Endothelial cell (in vitro differentiated cells): ENCODE data around the gene GPHN. TPM values are rescaled to one million over a fixed set of nuclear protein-coding genes. Genes with fewer than 3 reads are reported as not detected.
A peak's percentile ranks its signal among the peaks of the same experiment; 100 is the strongest.

Source experiments
- DNase-seq: peaks from one replicate; pipeline ENCODE4 v3.0.0; 2021; ENCODE audit warnings: low spot score
- H3K27ac Mint-ChIP-seq: one replicate; pipeline ENCODE4 v1.8.0; 2021; ENCODE audit warnings: mixed read lengths, inconsistent platforms; ENCODE audit not compliant: unreplicated experiment
- H3K27me3 Mint-ChIP-seq: one replicate; pipeline ENCODE4 v1.8.0; 2021; ENCODE audit warnings: mild to moderate bottlenecking, moderate library complexity, mixed read lengths, inconsistent platforms; ENCODE audit not compliant: unreplicated experiment
- H3K36me3 Mint-ChIP-seq: one replicate; pipeline ENCODE4 v1.8.0; 2021; ENCODE audit warnings: mild to moderate bottlenecking, low read depth, mixed read lengths, inconsistent platforms; ENCODE audit not compliant: unreplicated experiment
- H3K4me1 Mint-ChIP-seq: one replicate; pipeline ENCODE4 v1.8.0; 2021; ENCODE audit warnings: mild to moderate bottlenecking, mixed read lengths, inconsistent platforms; ENCODE audit not compliant: unreplicated experiment
- H3K4me3 Mint-ChIP-seq: one replicate; pipeline ENCODE4 v1.8.0; 2021; ENCODE audit warnings: mild to moderate bottlenecking, mixed read lengths, inconsistent platforms; ENCODE audit not compliant: unreplicated experiment
- H3K9me3 Mint-ChIP-seq: one replicate; pipeline ENCODE4 v1.8.0; 2021; ENCODE audit warnings: mixed read lengths, inconsistent platforms; ENCODE audit not compliant: unreplicated experiment
- CTCF ChIP-seq: fragments of 200-600 bp; sonication (generic); IDR thresholded peaks from one replicate; pipeline ENCODE4 v1.5.0; 2021; ENCODE audit warnings: antibody characterized with exemption; ENCODE audit not compliant: unreplicated experiment
- total RNA-seq: library from RNA; stranded (reverse); fragmentation: NEBNext Ultra II Directional; extraction: Animal tissue kit (Norgen Biotek cat#: 25700); gene quantifications from one replicate; pipeline ENCODE4 v1.2.1, GENCODE V29; 2021; ENCODE audit not compliant: unreplicated experiment

The GPHN gene
- total RNA-seq, 1 donor from 2014 or later = 30.0 TPM

DNA sequence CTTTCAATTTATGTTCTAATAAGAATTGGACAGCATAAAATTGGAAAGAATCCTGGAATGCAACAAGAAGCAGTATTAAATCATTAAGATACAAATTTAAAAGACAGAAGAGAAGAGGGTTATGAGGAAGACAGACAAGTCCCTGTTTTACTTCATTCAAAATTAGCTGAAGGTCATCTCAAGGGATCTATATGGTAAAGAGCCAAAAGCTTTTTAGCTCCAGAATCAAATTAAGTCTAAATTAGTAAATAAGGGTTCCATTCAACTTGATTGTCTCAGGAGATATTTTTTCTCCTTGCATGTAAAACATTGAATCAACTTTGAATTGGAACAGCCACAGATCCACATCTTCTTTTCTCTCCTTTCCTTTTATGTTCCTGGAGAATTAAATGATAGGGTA lies 14.2 kb upstream of the GPHN start:
- Mint-ChIP-seq H3K4me1 (peaks cover 25% of the 10 kb centered on the region), H3K9me3 (no peaks in the 10 kb centered on the region), H3K27me3 (no peaks in the 10 kb centered on the region), H3K36me3 (no peaks in the 10 kb centered on the region), H3K4me3 (no peak overlapping the region), H3K27ac (no peak overlapping the region)
- no peak for TF ChIP-seq CTCF
- no peak for DNase-seq

DNA sequence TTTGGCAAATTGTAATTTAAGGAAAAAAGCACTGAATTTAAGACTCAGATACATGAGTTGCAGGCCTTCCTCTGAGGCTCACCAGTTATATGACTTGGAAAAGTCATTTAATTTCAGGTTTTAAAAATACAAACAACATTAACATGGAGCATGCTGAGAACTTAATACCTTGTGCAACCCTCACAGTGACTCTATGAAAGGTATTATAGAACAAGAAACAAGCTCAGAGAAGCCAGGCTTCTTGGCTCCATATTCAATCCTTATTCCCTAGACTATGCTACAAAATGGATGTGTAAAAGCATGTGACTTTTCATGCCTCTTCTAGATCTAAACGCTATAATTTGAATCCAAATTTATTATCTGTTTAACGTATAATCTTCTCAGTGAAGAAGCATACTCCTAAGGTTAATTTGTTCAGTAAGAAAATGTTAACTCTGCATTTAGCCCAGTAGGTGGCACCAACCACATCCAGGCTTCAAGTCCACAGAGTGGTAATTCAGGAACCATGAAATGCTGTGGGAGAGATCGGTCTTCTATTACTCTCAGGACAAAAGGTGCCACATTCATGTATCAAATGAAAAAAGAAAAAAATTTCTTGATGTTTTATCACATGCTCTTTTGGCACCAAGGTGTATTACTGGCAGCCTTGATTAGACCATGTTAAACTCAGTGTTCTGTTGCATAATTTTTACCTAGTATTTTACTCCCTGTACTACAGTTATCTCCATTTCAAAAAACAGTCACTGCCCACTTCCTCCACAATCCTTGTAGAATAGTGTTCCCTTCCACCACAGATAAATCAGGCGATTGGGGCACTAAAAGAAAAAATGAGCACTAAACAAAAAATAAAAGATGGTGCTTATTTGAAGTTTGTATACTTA lies 12.5 kb upstream of the GPHN start:
- Mint-ChIP-seq H3K27ac (no peak overlapping the region), H3K36me3 (no peaks in the 10 kb centered on the region), H3K4me3 (no peak overlapping the region), H3K27me3 (no peaks in the 10 kb centered on the region), H3K9me3 (no peaks in the 10 kb centered on the region), H3K4me1 (peaks cover 28% of the 10 kb centered on the region)
- DNase-seq = peak; percentile 15
- peak; percentile 52 for TF ChIP-seq CTCF

GRCh38 chr14:66496188-66496807 lies 11.6 kb upstream of the GPHN start:
- Mint-ChIP-seq H3K27ac (no peak overlapping the region), H3K4me1 (peaks cover 28% of the 10 kb centered on the region), H3K36me3 (no peaks in the 10 kb centered on the region), H3K4me3 (no peak overlapping the region), H3K9me3 (no peaks in the 10 kb centered on the region), H3K27me3 (no peaks in the 10 kb centered on the region)
- no peak for DNase-seq
- no peak for TF ChIP-seq CTCF

- no peak overlapping the region for H3K27ac Mint-ChIP-seq
- TF ChIP-seq CTCF = no peak
Measured at GRCh38 chr14:66496911-66497310, 11.0 kb upstream of the GPHN start.

DNA sequence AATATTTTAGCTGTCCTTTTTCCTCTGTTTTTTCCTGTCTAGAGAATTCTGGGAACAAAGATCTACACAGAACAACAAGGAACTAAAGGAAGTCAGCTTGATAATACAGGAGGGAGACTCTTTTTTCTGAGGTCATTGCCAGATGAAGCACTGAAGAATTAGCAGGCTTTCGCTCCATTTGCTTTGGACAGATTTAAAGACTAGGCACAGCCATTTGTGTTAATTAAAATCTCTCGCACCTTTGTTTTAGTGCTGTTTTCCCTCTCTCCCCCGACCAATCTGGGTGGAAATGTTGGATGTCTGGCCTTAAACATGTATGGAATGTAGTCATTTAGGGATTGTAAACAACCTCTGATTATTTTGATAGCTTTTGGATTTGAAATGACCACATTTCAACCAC lies 9.6 kb upstream of the GPHN start:
- no peaks in the 10 kb centered on the region for H3K27me3 Mint-ChIP-seq
- no peaks in the 10 kb centered on the region for H3K36me3 Mint-ChIP-seq
- DNase-seq = no peak
- H3K27ac Mint-ChIP-seq = peak overlapping the region; percentile 87
- no peaks in the 10 kb centered on the region for H3K9me3 Mint-ChIP-seq
- no peak for TF ChIP-seq CTCF
- H3K4me3 Mint-ChIP-seq = no peak overlapping the region
- H3K4me1 Mint-ChIP-seq = peaks cover 28% of the 10 kb centered on the region

More at GRCh38 chr14:66496911-66497310, 11.0 kb upstream of the GPHN start:
- Mint-ChIP-seq H3K9me3 (no peaks in the 10 kb centered on the region), H3K27me3 (no peaks in the 10 kb centered on the region), H3K4me3 (no peak overlapping the region), H3K36me3 (no peaks in the 10 kb centered on the region), H3K4me1 (peaks cover 28% of the 10 kb centered on the region)
- no peak for DNase-seq
